Measurements from ENCODE around the gene BICDL2.
"Not testable (repeated sequence)": the region's sequence is repeated elsewhere in the genome, so short reads cannot be mapped to it uniquely, and the experiment has no call there.

Gene BICDL2, protein sequence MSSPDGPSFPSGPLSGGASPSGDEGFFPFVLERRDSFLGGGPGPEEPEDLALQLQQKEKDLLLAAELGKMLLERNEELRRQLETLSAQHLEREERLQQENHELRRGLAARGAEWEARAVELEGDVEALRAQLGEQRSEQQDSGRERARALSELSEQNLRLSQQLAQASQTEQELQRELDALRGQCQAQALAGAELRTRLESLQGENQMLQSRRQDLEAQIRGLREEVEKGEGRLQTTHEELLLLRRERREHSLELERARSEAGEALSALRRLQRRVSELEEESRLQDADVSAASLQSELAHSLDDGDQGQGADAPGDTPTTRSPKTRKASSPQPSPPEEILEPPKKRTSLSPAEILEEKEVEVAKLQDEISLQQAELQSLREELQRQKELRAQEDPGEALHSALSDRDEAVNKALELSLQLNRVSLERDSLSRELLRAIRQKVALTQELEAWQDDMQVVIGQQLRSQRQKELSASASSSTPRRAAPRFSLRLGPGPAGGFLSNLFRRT

DNA sequence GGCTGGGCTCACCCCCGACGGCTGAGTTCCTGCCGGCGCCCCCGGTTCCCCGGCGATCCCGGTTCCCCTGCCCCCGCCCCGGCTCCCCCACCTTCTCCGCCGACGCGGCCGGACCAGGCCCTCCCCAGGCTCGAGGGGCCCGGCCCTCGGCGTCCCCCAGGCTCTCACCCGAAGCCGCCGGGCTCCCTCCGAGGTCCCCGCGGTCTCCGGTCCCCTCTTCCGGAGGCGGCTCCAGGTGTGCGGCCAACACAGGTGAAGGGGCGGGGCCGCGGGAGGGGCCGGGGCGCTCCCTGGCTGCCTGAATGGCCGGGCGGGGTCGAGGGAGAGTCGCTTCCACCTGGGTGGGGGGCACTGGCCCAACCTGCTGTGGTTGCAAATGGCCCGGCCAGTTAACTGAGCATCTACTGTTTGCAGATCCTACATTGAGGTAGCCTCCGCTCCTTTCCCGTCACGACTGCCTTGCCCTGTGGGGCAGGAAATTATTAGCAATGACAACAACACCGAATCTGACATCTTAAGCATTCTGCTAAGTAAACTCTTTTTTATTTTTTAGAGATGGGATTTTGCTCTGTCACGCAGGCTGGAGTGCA is at the start of gene BICDL2:
TSS of gene BICDL2 (minus strand) at position 219 of the 590 bp plus-strand sequence. CDS start 1,448 bp downstream, outside the sequence.
- DNase-seq (ENCODE audit: low read depth) = no peak

DNA sequence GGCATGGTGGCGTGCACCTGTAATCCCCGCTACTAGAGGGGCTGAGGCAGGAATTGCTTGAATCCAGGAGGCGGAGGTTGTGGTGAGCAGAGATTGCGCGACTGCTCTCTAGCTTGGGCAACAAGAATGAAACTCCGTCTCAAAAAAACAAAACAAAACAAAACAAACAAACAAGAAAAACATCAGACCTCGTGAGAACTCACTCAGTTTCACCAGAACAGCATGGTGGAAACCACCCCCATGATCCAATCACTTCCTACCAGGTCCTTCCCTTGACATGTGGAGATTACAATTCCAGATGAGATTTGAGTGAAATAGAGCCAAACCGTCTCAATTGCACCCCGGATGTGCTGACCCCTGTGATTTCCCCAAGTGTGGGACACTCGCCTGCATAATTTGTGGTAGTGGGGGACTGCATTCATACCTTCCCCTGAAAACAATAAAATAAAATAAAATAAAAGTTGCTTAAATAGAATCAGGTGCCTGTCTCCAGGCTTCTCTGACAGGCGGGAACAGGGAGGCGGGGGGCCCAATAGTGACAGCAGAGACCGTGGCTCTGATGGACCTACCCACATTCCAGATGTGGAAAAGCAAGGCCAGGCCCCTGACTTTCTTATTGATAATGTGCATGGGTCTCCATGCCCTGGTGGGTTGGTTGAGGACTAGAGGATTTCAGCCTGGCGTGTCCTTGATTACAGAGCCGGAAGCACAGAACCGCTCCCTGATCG is 49.3 kb upstream of the BICDL2 start:
- DNase-seq (ENCODE audit: low read depth) = no peak

DNA sequence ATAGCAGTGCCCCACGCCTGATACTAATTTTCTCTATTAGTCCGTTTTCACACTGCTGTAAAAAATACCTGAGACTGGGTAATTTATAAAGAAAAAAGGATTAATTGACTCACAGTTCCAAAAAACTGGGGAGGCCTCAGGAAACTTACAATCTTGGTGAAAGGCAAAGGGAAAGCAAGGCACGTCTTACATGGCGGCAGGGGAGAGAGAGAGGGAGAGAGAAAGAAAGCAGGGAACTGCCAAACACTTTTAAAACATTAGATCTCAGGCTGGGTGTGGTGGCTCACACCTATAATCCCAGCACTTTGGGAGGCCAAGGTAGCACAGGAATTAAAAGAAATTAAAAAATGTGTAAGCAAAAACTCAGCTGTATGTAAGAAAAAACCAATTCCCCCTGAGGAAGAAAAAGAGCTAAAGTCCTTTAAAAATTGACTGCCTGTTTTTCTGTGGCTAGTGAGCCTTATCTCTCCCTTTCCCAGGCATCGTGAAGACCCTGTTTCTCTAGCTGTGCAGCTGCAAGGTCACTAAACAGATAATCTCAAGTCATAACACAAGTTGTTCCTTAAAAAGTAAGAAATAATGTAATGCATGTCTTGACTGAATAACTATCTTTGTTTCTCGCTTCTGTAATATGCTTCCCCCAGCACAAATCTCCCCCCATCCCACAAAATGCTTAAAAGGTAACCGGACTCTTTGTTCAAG is 48.4 kb upstream of the BICDL2 start:
- DNase-seq (ENCODE audit: low read depth) = no peak

DNA sequence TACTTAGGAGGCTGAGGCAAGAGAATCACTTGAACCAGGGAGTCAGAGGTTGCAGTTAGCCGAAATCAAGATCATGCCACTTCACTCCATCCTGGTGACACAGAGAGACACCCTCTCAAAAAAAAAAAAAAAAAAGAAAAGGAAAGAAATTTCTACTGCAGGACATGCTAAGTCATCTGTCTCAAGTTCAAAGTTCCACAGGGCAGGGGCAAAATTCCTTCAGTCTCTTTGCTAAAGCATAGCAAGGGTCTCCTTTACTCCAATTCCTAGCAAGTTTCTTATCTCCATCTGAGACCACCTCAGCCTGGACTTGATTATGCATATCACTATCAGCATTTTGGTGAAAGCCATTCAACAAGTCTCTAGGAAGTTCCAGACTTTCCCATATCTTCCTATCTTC is 47.7 kb upstream of the BICDL2 start:
- DNase-seq (ENCODE audit: low read depth) = no peak

DNA sequence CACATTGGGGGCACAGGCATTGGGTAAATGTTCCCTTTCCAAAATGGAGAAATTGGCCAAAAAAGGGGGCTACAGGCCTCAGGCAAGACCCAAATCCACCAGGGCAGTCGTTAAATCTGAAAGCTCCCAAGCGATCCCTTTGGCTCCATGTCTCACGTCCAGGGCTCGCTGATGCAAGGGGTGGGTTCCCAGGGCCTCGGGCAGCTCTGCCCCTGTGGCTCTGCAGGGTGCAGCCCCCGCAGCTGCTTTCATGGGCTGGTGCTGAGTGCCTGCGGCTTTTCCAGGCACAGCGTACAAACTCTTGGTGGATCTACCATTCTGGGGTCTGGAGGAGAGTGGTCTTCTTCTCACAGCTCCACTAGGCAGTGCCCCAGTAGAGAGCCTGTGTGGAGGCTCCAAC is 46.7 kb upstream of the BICDL2 start:
- DNase-seq (ENCODE audit: low read depth) = not testable (repeated sequence)

DNA sequence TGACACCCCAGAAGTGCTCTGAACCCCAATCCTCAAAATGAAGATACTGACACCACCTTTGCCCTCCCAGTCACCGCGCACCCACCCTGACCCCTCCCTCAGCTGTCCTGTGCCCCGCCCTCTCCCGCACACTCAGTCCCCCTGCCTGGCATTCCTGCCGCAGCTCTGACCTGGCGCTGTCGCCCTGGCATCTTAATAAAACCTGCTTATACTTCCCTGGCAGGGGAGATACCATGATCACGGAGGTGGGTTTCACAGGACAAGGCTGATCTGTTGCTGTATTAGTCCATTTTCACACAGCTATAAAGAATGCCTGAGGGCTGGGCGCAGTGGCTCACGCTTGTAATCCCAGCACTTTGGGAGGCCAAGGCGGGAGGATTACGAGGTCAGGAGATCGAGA is 45.2 kb upstream of the BICDL2 start:
- not testable (repeated sequence) for DNase-seq (ENCODE audit: low read depth)

DNA sequence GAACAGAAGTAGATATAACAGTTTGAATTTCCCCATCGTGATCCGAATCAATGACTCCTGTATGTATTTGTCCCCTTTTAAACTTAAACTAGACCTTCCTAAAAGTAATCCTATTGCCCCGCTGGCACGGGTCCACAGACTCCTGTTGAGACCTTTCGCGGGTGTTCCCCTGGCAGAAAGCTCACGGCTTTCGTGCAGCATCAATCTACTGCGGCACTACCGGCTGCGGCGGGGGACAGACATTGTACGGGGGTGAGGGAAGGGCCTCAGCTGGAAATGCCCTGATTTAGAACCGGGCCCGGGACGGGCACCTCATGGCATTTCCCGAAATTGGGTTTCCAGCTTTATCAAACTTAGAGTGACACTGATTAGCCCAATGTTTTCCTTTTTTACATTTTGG is 43.3 kb upstream of the BICDL2 start:
- no peak for DNase-seq (ENCODE audit: low read depth)

DNA sequence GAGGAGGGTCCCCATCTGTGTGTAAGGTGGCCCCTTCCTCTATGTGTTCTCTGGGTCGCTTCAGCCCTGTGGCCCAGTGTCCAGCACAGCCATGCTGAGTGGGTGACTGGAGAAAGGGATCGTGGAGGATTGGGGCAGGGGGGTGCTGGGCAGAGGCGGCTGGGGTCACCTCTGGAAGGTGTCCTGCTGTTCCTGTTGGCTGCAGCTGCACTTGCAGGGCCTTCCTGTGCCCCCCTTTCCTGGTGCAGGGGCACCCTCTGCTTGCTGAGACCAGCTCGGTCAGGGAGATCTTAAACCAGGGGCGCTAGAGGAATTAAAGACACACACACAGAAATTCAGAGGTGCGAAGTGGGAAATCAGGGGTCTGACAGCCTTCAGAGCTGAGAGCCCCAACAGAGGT is 39.8 kb upstream of the BICDL2 start:
- DNase-seq (ENCODE audit: low read depth) = no peak

DNA sequence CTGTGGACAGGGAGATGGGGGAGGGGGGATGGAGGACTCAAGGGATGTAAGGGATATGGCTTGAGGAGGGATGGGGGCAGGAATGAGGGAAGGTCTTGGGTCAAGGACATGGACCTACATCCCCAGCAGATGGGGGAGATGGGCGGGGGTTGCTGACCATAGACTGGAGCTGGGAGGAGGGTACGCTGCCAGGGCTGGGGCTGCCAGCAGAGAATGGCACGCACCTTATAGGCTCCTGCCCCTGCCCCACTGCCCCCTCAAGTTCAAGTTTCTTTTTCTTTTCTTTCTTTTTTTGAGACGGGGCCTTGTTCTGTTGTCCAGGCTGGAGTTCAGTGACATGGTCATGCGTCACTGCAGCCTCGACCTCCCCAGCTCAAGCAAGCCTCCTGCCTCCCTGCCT is 39.2 kb upstream of the BICDL2 start:
- DNase-seq (ENCODE audit: low read depth) = not testable (repeated sequence)

DNA sequence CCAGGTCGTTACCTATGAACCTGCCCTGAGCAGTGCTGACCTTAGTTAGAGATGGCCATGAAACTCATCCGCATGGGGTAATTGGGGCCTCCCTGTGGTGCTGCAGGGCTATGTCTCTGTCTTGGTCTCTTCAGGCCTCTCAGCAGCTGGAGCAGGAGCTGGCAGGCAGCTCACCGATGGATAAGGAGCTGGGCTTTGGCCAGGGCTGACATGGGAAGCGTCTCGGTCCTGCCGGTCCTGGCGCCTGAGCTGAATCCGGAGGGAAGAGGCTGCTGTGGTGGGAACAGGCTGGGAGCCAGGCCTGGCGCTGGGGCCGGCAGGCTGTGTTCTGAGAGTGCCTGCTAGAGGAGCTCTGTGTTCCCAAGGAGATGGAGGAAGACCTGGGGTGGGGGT is 38.8 kb upstream of the BICDL2 start:
- DNase-seq (ENCODE audit: low read depth) = no peak

DNA sequence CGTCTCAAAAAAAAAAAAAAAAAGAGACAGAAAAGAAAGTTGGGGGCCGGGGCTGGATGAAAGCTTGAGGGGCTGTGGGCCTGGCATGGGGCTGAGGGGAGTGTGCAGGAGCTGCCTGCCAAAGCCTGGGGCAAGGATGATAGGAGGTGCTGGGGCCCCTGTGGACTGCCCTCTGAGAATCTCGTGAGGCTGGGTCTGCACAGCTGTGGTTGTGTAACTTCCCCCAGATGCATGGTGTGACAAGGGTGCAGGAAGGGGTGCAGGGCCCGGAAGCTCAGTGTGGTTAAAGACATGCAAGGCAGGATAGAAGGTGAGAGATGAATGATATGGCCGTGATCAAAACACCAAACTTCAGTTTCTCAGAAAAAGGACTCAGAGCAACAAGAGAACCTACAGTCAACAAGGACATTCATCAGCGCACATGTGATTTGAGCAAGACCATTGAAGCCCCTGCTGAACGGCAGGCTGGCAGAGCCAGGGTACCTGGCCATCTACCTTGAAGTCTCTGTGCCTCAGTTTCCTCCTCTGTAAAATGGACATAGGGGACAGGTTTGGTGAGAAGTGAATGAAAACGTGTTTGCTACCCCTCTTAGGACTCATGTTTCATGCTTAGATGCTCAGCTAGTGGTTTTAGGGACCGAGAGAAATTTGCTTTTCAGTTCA is 38.2 kb upstream of the BICDL2 start:
- no peak for DNase-seq (ENCODE audit: low read depth)

DNA sequence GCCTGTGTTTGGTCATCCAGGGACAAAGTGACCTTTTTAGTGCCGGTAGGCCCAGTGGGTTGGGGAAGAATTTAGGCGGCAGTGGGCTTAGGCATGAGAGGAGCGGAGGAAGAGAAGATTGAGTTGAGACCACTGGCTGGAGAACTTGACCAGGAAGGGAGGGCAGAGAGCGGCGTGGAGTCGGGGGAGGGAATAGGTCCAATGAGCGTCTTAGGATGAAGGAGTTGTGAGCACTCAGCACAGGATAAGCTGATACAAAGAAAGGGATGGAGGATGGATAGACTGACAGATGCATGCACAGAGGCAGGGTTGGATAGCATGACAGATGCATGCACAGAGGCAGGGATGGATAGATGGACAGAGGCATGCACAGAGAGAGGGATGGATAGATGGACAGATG is 36.7 kb upstream of the BICDL2 start:
- no peak for DNase-seq (ENCODE audit: low read depth)

DNA sequence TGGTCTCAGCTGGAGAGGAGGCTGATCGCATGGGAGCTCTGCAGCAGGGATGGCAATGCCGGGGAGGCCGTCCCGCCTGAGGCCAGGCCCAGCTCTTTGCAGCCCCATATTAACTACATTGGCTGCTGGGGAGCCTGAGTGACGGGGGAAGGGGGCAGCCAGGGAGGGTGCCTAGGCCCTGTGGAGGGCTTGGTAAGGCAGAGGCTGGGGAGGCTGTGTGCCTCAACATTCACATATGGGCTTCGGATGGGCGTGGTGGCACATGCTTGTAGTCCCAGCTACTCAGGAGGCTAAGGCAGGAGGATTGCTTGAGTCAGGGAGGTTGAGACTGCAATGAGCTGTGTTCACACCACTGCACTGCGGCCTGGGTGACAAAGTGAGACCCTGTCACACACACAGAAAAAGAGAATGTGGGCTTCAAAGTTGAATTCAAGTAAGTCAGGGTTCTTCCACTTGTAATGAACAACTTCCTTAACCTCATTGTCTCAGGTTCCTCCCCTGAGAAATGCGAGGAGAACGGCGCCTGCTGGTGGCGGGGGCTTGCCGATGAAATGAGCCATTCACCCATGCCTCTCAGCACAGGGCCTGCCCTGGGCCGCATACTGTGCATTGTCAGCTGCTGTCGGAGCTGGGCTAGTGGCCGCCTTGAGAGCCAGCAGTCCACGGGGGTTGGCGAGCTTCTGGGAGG is 36.0 kb upstream of the BICDL2 start:
- not testable (repeated sequence) for DNase-seq (ENCODE audit: low read depth)

DNA sequence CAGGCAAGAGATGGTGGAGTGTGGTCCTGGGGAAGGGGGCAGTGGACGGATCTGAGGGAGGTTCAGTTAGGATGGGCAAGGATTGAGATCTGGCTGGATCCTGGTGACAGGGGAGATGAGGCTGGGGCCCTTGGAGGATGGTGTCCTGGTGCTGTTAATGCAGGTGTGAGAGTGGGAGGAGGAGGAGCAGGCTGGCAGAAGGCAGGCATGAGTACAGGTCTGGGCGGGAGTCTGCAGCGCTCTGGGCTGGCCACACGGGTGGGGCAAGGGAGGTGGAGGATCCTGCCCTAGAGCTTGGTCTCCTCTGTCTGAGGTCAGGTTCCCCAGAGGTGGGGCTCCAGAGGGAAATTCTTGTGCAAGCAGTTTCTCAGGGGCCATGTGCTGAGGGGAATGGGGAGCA is 35.4 kb upstream of the BICDL2 start:
- not testable (repeated sequence) for DNase-seq (ENCODE audit: low read depth)

DNA sequence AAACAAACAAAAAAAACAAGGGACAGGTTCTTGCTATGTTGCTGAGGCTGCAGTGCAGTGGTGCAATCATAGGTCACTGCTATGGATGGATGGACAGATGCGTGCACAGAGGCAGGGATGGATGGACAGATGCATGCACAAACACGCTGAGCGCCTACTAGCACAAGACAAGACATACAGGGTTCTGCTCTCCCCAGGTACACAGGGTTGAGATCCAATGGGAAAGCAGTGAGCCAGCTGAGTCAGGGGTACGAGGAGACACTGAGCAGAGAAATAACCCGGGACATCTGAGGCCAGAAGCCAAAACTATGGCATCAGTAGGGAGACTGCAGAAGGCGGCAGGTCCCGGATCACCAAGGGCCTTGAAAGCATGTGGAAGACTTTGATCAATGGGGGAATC is 34.9 kb upstream of the BICDL2 start:
- DNase-seq (ENCODE audit: low read depth) = no peak

DNA sequence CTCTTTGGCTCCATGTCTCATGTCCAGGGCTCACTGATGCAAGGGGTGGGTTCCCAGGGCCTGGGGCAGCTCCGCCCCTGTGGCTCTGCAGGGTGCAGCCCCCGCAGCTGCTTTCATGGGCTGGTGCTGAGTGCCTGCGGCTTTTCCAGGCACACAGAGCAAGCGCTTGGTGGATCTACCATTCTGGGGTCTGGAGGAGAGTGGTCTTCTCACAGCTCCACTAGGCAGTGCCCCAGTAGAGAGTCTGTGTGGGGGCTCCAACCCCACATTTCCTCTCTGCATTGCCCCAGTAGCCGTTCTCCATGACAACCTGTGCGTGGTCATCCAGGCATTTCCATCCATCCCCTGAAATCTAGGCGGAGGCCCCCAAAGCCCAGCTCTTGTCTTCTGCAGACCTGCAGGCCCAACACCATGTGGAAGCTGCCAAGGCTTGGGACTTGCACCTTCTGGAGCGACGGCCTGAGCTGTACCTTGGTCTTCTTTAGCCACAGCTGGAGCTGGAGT is 33.9 kb upstream of the BICDL2 start:
- no peak for DNase-seq (ENCODE audit: low read depth)

DNA sequence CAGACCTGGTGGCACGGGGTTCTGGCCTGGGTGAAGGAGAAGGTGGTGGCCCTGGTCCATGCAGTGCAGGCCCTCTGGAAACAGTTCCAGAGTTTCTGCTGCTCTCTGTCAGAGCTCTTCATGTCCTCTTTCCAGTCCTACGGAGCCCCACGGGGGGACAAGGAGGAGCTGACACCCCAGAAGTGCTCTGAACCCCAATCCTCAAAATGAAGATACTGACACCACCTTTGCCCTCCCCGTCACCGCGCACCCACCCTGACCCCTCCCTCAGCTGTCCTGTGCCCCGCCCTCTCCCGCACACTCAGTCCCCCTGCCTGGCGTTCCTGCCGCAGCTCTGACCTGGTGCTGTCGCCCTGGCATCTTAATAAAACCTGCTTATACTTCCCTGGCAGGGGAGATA is 32.4 kb upstream of the BICDL2 start:
- DNase-seq (ENCODE audit: low read depth) = not testable (repeated sequence)

DNA sequence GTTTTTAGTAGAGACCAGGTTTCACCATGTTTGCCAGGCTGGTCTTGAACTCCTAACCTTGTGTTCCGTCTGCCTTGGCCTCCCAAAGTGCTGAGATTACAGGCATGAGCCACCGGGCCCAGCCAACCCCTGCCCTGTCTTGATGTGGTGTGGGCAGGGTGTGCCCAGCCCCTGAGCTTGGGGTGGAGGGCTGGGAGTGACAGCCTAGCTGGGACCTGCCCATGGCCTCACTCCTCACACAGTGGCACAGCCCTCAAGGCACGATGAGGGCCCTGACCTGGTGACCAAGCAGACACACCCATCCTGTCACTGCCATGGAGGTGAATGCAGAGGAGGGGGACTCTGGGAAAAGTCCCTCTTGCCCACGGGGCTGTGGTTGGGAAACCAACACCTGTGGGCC is 31.7 kb upstream of the BICDL2 start:
- no peak for DNase-seq (ENCODE audit: low read depth)

DNA sequence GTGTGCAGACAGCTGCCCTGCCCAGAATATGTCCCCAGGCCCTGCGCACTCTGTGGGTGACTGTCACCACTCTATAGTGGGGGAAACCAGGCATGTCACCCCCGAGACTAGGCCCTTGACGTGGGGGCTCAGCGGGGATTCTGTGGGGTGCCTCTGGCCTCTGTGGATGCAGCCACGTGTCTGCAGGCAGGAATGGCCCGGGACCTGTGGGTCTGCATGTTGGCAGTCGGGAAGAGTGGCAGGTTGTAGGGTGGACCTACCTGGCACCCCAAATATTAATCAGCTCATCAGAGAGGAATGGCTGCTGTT is 29.6 kb upstream of the BICDL2 start:
- DNase-seq (ENCODE audit: low read depth) = no peak

DNA sequence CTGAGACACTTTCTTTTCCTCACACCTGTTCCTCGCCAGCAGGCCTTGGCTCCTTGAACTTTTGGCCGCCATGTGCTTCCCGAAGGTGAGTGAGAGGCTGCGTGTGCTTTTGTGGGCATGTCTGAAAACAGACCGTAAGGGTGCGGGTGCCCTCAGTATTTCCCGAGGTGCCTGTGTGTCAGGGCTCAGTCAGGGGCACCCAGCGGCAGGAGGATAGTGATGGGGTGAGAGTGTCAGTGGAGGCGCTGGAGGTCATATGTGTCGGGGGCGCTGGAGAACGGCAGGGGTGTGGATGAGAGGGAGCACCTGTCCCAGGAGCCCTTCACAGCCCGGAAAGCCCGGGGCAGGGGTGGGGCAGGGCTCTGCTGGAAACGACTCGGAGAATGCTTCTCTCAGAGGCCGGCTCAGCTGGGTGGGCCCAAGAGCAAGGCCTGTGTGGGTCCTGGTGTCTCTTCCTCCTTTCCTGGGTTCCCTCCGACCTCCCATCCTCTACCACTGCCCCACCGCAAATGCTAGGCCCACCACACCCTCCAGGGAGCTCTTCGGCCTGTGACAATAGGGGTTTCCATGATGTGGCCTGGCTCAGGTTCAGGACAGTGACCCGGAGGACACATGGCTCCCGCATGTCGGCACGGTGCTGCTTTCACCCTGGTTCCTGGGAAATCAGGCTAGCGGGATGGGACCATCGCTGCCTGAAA is 29.1 kb upstream of the BICDL2 start:
- DNase-seq (ENCODE audit: low read depth) = no peak
